Mesothelial cell of epicardium (in vitro differentiated cells): ENCODE results near the gene ANKRD13D. TPM values are rescaled to one million over a fixed set of nuclear protein-coding genes. Genes with fewer than 3 reads are reported as not detected.

Experiments used
- DNase-seq, 2 experiments: peaks; one replicate each; pipeline ENCODE4 v3.0.0; 2021; ENCODE audit warnings: low spot score in 2 of 2; ENCODE audit not compliant: unreplicated experiment in 2 of 2
- H3K27ac Mint-ChIP-seq: 2 replicates; pipeline ENCODE4 v1.8.0; 2021; ENCODE audit warnings: mixed read lengths
- H3K27me3 Mint-ChIP-seq: 2 replicates; pipeline ENCODE4 v1.8.0; 2021; ENCODE audit warnings: low read depth, mixed read lengths
- H3K36me3 Mint-ChIP-seq: 2 replicates; pipeline ENCODE4 v1.8.0; 2021; ENCODE audit warnings: mixed read lengths
- H3K4me1 Mint-ChIP-seq: 2 replicates; pipeline ENCODE4 v1.8.0; 2021; ENCODE audit warnings: mixed read lengths
- H3K4me3 Mint-ChIP-seq: 2 replicates; pipeline ENCODE4 v1.8.0; 2021; ENCODE audit warnings: mild to moderate bottlenecking, moderate library complexity, mixed read lengths
- H3K9me3 Mint-ChIP-seq: 2 replicates; pipeline ENCODE4 v1.8.0; 2021; ENCODE audit warnings: mixed read lengths
- CTCF ChIP-seq: fragments of 200-600 bp; sonication (generic); IDR thresholded peaks from one replicate; pipeline ENCODE4 v1.5.0; 2021; ENCODE audit warnings: antibody characterized with exemption; ENCODE audit not compliant: unreplicated experiment
- total RNA-seq: library from RNA; stranded (reverse); gene quantifications from 3 replicates; pipeline ENCODE4 v1.2.1, GENCODE V29; 2021

Gene ANKRD13D
- total RNA-seq, 1 donor from 2014 or later = 76.5 TPM

GRCh38 chr11:67285541-67286498 lies 3.3 kb upstream of the ANKRD13D start:
- no peak for TF ChIP-seq CTCF
- no peak overlapping the region for H3K4me3 Mint-ChIP-seq
- no peak overlapping the region for H3K27ac Mint-ChIP-seq
- H3K9me3 Mint-ChIP-seq = no peaks in the 10 kb centered on the region
- H3K36me3 Mint-ChIP-seq = peaks cover 3% of the 10 kb centered on the region
- no peak for DNase-seq
- peaks cover 17% of the 10 kb centered on the region for H3K4me1 Mint-ChIP-seq
- no peaks in the 10 kb centered on the region for H3K27me3 Mint-ChIP-seq

DNA sequence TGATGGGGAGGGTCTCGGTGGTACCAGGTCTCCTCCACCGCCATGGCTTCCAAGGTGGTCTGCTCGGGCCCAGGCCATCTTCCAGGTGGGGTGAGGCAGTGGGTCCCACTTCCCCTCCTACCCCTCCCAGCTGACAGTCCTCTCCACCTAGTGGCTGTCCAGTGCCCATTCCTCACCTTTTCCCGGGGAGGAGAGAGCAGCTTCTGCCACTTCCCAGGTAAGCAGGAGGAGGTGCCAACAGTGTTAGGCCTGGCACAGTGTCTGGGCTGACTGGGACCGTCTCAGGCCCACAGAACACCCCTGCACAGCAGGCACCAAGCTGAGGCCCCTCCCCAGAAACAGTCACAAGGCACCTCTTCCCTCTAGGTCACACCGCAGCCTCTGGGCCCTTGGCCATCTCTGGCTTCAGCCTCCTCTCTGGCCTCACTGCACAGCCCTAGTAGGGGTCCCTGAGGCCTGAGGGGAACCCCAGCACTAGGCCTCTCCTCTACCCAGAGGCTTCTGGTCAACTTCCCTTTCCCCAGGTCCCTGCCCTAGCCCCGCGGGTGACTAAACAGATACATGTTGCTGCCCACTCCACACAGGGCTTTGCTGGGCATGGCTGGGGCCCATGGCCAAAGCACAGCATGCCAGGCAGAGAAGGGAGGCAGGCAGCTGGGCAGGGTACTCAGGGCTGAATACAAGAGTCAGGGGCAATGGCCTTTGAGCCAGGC lies 2.3 kb upstream of the ANKRD13D start:
- peaks cover 3% of the 10 kb centered on the region for H3K36me3 Mint-ChIP-seq
- H3K9me3 Mint-ChIP-seq = no peaks in the 10 kb centered on the region
- peaks cover 17% of the 10 kb centered on the region for H3K4me1 Mint-ChIP-seq
- H3K27me3 Mint-ChIP-seq = no peaks in the 10 kb centered on the region
- peak overlapping the region; percentile 71 for H3K4me3 Mint-ChIP-seq
- peak; percentile 12 for TF ChIP-seq CTCF
- DNase-seq = no peak
- peak overlapping the region; percentile 97 for H3K27ac Mint-ChIP-seq

DNA sequence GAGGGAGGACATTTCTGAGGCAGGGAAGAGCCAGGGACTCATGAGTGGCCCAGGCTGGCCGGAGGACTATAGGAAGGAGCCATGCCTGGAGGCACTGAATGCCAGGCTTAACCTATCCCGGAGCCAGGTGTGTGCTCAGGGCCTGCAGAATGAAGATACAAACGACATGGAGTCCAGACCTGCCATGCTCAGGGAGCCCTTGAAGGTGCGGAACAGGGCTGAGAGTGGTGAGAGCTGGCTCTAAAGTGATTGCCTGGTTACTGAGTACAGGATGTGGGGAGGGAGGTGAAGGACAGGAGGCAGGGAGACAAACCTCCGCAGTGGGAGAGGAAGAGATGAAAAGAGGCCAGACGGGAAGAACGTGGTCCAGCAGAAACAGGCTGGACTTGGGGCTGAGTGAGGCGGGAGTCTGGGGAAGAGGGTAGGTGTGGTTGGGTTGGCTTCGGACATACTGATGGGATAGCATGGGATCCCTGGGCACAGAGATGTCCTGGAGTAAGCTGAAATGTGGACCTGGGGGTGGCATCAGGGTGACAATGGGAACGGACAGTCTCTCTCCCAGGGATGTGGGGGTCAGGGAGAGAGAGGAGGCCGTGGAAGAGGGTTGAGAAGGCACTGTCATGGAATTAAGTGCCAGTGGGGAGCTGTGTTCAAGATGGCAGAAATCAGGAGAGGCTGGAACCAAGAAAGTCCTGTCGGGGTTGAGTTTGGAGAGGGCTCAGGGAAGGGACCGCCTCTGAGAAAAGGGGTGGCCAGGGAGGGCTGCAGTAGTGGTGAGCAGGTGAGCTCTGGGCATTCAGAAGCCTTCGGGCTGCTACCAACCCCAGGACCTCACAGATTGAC lies 1.5 kb upstream of the ANKRD13D start:
- no peak for DNase-seq
- no peak for TF ChIP-seq CTCF
- H3K27ac Mint-ChIP-seq = peak overlapping the region; percentile 97
- H3K27me3 Mint-ChIP-seq = no peaks in the 10 kb centered on the region
- peaks cover 3% of the 10 kb centered on the region for H3K36me3 Mint-ChIP-seq
- H3K9me3 Mint-ChIP-seq = no peaks in the 10 kb centered on the region
- peak overlapping the region; percentile 71 for H3K4me3 Mint-ChIP-seq
- H3K4me1 Mint-ChIP-seq = peaks cover 19% of the 10 kb centered on the region

- Mint-ChIP-seq H3K36me3 (peaks cover 7% of the 10 kb centered on the region), H3K9me3 (no peaks in the 10 kb centered on the region), H3K27me3 (no peaks in the 10 kb centered on the region), H3K4me1 (peaks cover 24% of the 10 kb centered on the region), H3K27ac (peak overlapping the region; percentile 97), H3K4me3 (peak overlapping the region; percentile 71)
- TF ChIP-seq CTCF = no peak
- no peak for DNase-seq
Measured at GRCh38 chr11:67288198-67288451, 978 bp upstream of the ANKRD13D start.

GRCh38 chr11:67288452-67289225 lies 464 bp upstream of the ANKRD13D start:
- Mint-ChIP-seq H3K27me3 (no peaks in the 10 kb centered on the region), H3K27ac (peak overlapping the region; percentile 97), H3K9me3 (no peaks in the 10 kb centered on the region), H3K4me3 (peak overlapping the region; percentile 71), H3K36me3 (peaks cover 8% of the 10 kb centered on the region), H3K4me1 (peaks cover 25% of the 10 kb centered on the region)
- peak; percentile 31 for TF ChIP-seq CTCF
- peak; percentile 88 to 89 for DNase-seq
